Liver (tissue), 9 donors: ENCODE measurements around the gene CARD11. TPM values are rescaled to one million over a fixed set of nuclear protein-coding genes. Genes with fewer than 3 reads are reported as not detected.

Experiments used
- DNase-seq: peaks from one replicate; pipeline ENCODE4 v3.0.0-alpha.2; 2017; ENCODE audit warnings: low spot score
- H3K27ac ChIP-seq, 2 donors: one replicate each; pipeline ENCODE4 v1.7.0; 2013; ENCODE audit warnings: inconsistent platforms in 2 of 2, low read length in 2 of 2, control low read depth in 1 of 2, low read depth in 1 of 2, mild to moderate bottlenecking in 1 of 2
- H3K27me3 ChIP-seq, 4 donors: one replicate each; pipeline versions ENCODE4 v1.6.1 to v1.7.0; 2013; ENCODE audit warnings: low read length in 3 of 4, inconsistent platforms in 1 of 4, mild to moderate bottlenecking in 1 of 4, moderate library complexity in 1 of 4; ENCODE audit not compliant: control insufficient read depth in 4 of 4, insufficient read depth in 4 of 4
- H3K36me3 ChIP-seq, 4 donors: one replicate each; pipeline versions ENCODE4 v1.6.1 to v1.7.0; 2013; ENCODE audit warnings: low read length in 3 of 4, mild to moderate bottlenecking in 3 of 4, low read depth in 1 of 4, moderate library complexity in 1 of 4; ENCODE audit not compliant: control insufficient read depth in 4 of 4, insufficient read depth in 3 of 4
- H3K4me1 ChIP-seq, 4 donors: one replicate each; pipeline versions ENCODE4 v1.6.1 to v1.7.0; 2013; ENCODE audit warnings: low read length in 3 of 4, mild to moderate bottlenecking in 3 of 4, moderate library complexity in 1 of 4; ENCODE audit not compliant: control insufficient read depth in 4 of 4, insufficient read depth in 4 of 4
- H3K4me3 ChIP-seq, 3 donors: one replicate each; pipeline versions ENCODE4 v1.6.1 to v1.7.0; 2013; ENCODE audit warnings: low read length in 3 of 3, control low read depth in 1 of 3, low read depth in 1 of 3, mild to moderate bottlenecking in 1 of 3
- H3K9ac ChIP-seq, 2 donors: one replicate each; pipeline ENCODE4 v1.7.0; 2013; ENCODE audit warnings: low read length in 2 of 2, mild to moderate bottlenecking in 2 of 2, moderate library complexity in 2 of 2, control low read depth in 1 of 2, low read depth in 1 of 2
- H3K9me3 ChIP-seq, 4 donors: one replicate each; pipeline versions ENCODE4 v1.6.1 to v1.7.0; 2013; ENCODE audit warnings: low read length in 3 of 4; ENCODE audit not compliant: control insufficient read depth in 4 of 4
- ATF3 ChIP-seq: IDR thresholded peaks from 2 replicates; pipeline ENCODE4 v1.6.1; 2016; ENCODE audit warnings: antibody characterized with exemption
- EGR1 ChIP-seq, 2 donors: IDR thresholded peaks; 2 replicates each; pipeline ENCODE4 v1.6.1; 2016 to 2018; ENCODE audit warnings: antibody characterized with exemption in 2 of 2, low read depth in 2 of 2
- FOXA1 ChIP-seq: IDR thresholded peaks from 2 replicates; pipeline ENCODE4 v1.6.1; 2016; ENCODE audit warnings: antibody characterized with exemption
- FOXA2 ChIP-seq: IDR thresholded peaks from 2 replicates; pipeline ENCODE4 v1.6.1; 2016; ENCODE audit warnings: antibody characterized with exemption
- GABPA ChIP-seq, 2 donors: IDR thresholded peaks in 1 of 2; conservative IDR thresholded peaks in 1 of 2; 2 replicates each; pipeline ENCODE4 v1.6.1; 2016; ENCODE audit warnings: antibody characterized with exemption in 2 of 2, mild to moderate bottlenecking in 1 of 2, moderate library complexity in 1 of 2
- HNF4A ChIP-seq, 2 donors: conservative IDR thresholded peaks; 2 replicates each; pipeline ENCODE4 v1.6.1; 2016; ENCODE audit warnings: antibody characterized with exemption in 2 of 2, mild to moderate bottlenecking in 2 of 2
- HNF4G ChIP-seq: IDR thresholded peaks from 2 replicates; pipeline ENCODE4 v1.6.1; 2016; ENCODE audit warnings: antibody characterized with exemption
- JUND ChIP-seq, 2 donors: IDR thresholded peaks; 2 replicates each; pipeline ENCODE4 v1.6.1; 2016; ENCODE audit warnings: antibody characterized with exemption in 2 of 2
- MAX ChIP-seq: IDR thresholded peaks from 2 replicates; pipeline ENCODE4 v1.6.1; 2016; ENCODE audit warnings: antibody characterized with exemption
- NR2F2 ChIP-seq: IDR thresholded peaks from 2 replicates; pipeline ENCODE4 v1.6.1; 2016; ENCODE audit warnings: antibody characterized with exemption
- RAD21 ChIP-seq, 2 donors: IDR thresholded peaks; 2 replicates each; pipeline ENCODE4 v1.6.1; 2016; ENCODE audit warnings: antibody characterized with exemption in 2 of 2, mild to moderate bottlenecking in 2 of 2
- REST ChIP-seq: IDR thresholded peaks from 2 replicates; pipeline ENCODE4 v1.6.1; 2016; ENCODE audit warnings: antibody characterized with exemption, mild to moderate bottlenecking
- RXRA ChIP-seq, 2 donors: IDR thresholded peaks; 2 replicates each; pipeline ENCODE4 v1.6.1; 2017 to 2018; ENCODE audit warnings: antibody characterized with exemption in 2 of 2, mild to moderate bottlenecking in 1 of 2
- SP1 ChIP-seq: IDR thresholded peaks from 2 replicates; pipeline ENCODE4 v1.6.1; 2018; ENCODE audit warnings: antibody characterized with exemption, mild to moderate bottlenecking
- TAF1 ChIP-seq: conservative IDR thresholded peaks from 2 replicates; pipeline ENCODE4 v1.6.1; 2016; ENCODE audit warnings: antibody characterized with exemption, mild to moderate bottlenecking
- YY1 ChIP-seq: IDR thresholded peaks from 2 replicates; pipeline ENCODE4 v1.6.1; 2016; ENCODE audit warnings: antibody characterized with exemption, mild to moderate bottlenecking
- ZBTB33 ChIP-seq: IDR thresholded peaks from 2 replicates; pipeline ENCODE4 v1.6.1; 2016; ENCODE audit warnings: antibody characterized with exemption
- WGBS: extraction: QIAGEN DNeasy Blood & Tissue Kit; methylation state at CpG from one replicate; pipeline ENCODE4 v1.1.7; 2013; 5-methylcytosine and 5-hydroxymethylcytosine counted together
- polyA plus RNA-seq, 2 donors: library from polyadenylated mRNA; stranded (reverse) in 1 of 2; unstranded in 1 of 2; fragments of 200-250 nt in 1 of 2; fragments of >200 nt in 1 of 2; fragmentation: Nextera tagmentation in 1 of 2; extraction: Ambion mirVana in 1 of 2; gene quantifications; one replicate each; pipeline versions ENCODE4 v1.2.1 to v1.2.3, GENCODE V29; 2013 to 2015
- total RNA-seq, 2 donors: library from RNA; depleted of rRNA; stranded (reverse); fragments of >200 nt; gene quantifications; one replicate each; pipeline ENCODE4 v1.2.3, GENCODE V29; 2014
- donor health status: healthy.
- donor health status: healthy.
- donor health status: healthy.
- donor health status: healthy.
- donor health status: healthy.

CARD11 gene
- total and polyA plus RNA-seq, 4 donors, result 0.42 to 1.3 (median 0.83) TPM

GRCh38 chr7:2870471-2870931, 173.2 kb downstream of the CARD11 start:
- Histone ChIP-seq H3K27ac (no peak overlapping the region), H3K36me3 (no peaks in the 10 kb centered on the region), H3K9ac (no peak overlapping the region), H3K4me3 (no peak overlapping the region), H3K4me1 (no peaks in the 10 kb centered on the region), H3K27me3 (no peaks in the 10 kb centered on the region), H3K9me3 (no peaks in the 10 kb centered on the region)
- TF ChIP-seq HNF4A (conservative IDR thresholded peaks at IDR 0.05) (no peak), SP1 (peak; percentile 8)
- 38% methylated on average over 10 of the region's 10 CpGs for WGBS
- DNase-seq, result peak; percentile 38

GRCh38 chr7:2869981-2870380, 173.7 kb downstream of the CARD11 start:
- DNase-seq, result no peak
- H3K27me3 ChIP-seq, result no peaks in the 10 kb centered on the region
- H3K9ac ChIP-seq, result no peak overlapping the region
- H3K36me3 ChIP-seq, result no peaks in the 10 kb centered on the region
- H3K4me3 ChIP-seq, result no peak overlapping the region
- H3K9me3 ChIP-seq, result no peaks in the 10 kb centered on the region
- no peak for TF ChIP-seq REST
- TF ChIP-seq RAD21 (IDR thresholded peaks at IDR 0.05), result no peak
- TF ChIP-seq ZBTB33, result no peak
- no peak for TF ChIP-seq FOXA1
- no peak overlapping the region for H3K27ac ChIP-seq
- WGBS, result 90% methylated on average over 15 of the region's 15 CpGs
- no peaks in the 10 kb centered on the region for H3K4me1 ChIP-seq

GRCh38 chr7:2866601-2867000, 177.1 kb downstream of the CARD11 start:
- no peak for DNase-seq
- no peaks in the 10 kb centered on the region for H3K9me3 ChIP-seq
- H3K27me3 ChIP-seq, result no peaks in the 10 kb centered on the region
- no peak overlapping the region for H3K9ac ChIP-seq
- WGBS, result 44% methylated on average over 3 of the region's 3 CpGs
- H3K4me1 ChIP-seq, result peaks cover 0 to 3% (median 0%) of the 10 kb centered on the region in 4 donors
- H3K4me3 ChIP-seq, result no peak overlapping the region
- H3K36me3 ChIP-seq, result no peaks in the 10 kb centered on the region
- H3K27ac ChIP-seq, result no peak overlapping the region
- TF ChIP-seq GABPA (IDR thresholded peaks at IDR 0.05 in 1 of 2, conservative IDR thresholded peaks at IDR 0.05 in 1 of 2), result no peak
- no peak for TF ChIP-seq HNF4A (conservative IDR thresholded peaks at IDR 0.05)
- no peak for TF ChIP-seq YY1
- no peak for TF ChIP-seq HNF4G
- TF ChIP-seq ATF3, result no peak
- TF ChIP-seq FOXA2, result no peak
- TF ChIP-seq NR2F2, result no peak
- no peak for TF ChIP-seq TAF1
- no peak for TF ChIP-seq REST
- TF ChIP-seq SP1, result no peak
- no peak for TF ChIP-seq ZBTB33
- TF ChIP-seq EGR1 (IDR thresholded peaks at IDR 0.05; ENCODE audit: low read depth in 2 of 2), result no peak
- TF ChIP-seq JUND (IDR thresholded peaks at IDR 0.05), result no peak
- TF ChIP-seq FOXA1, result no peak
- no peak for TF ChIP-seq RXRA (IDR thresholded peaks at IDR 0.05)
- no peak for TF ChIP-seq MAX
- no peak for TF ChIP-seq RAD21 (IDR thresholded peaks at IDR 0.05)
